NCI-H146 (cell line): ENCODE data around the gene SUPT20HL1.
"Not testable (repeated sequence)": the region's sequence is repeated elsewhere in the genome, so short reads cannot be mapped to it uniquely, and the experiment has no call there.

Source experiments
- DNase-seq: peaks from one replicate; lab custom pipeline; 2025; lab: John Stamatoyannopoulos, UW

The SUPT20HL1 gene

DNA sequence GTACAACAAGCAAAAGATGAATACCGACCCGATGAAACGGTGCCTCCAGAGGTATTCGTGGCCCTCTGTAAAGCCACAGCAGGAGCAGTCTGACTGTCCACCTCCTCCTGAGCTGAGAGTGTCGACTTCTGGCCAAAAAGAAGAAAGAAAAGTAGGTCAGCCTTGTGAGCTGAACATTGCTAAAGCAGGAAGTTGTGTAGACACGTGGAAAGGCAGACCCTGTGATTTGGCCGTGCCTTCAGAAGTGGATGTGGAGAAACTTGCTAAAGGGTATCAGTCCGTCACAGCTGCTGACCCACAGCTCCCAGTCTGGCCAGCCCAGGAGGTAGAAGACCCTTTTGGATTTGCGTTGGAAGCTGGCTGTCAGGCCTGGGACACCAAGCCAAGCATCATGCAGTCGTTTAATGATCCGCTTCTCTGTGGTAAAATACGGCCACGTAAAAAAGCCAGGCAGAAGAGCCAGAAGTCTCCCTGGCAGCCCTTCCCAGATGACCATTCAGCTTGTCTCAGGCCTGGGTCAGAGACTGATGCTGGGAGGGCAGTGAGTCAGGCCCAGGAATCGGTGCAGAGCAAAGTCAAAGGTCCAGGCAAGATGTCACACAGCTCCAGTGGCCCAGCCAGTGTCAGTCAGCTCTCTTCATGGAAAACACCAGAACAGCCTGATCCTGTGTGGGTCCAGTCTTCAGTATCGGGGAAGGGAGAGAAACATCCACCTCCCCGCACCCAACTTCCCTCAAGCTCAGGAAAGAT is 3.2 kb downstream of the SUPT20HL1 start:
- not testable (repeated sequence) for DNase-seq

GRCh38 chrX:24364326-24364725 is 3.9 kb downstream of the SUPT20HL1 start:
- no peak for DNase-seq

DNA sequence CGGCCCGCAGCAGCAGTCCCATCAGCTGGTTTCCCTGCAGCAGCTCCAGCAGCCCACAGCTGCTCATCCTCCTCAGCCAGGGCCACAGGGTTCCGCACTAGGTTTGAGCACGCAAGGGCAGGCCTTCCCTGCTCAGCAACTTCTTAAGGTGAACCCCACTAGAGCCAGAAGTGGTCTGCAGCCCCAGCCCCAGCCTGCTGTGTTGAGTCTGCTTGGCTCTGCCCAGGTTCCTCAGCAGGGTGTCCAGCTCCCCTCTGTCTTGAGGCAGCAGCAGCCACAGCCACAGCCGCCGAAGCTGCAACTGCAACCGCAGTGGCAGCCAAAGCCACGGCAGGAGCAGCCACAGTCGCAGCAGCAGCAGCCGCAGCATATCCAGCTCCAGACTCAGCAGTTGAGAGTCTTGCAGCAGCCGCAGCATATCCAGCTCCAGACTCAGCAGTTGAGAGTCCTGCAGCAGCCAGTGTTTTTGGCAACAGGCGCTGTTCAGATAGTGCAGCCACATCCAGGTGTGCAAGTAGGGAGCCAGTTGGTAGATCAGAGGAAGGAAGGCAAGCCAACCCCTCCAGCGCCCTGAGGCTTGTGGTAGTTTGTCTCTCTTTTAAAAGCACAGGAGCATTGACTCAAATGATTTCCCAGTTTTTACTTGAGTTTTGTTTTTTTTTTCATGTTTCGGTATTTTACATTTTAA is 4.6 kb downstream of the SUPT20HL1 start:
- DNase-seq: no peak

GRCh38 chrX:24366762-24367400 is 6.4 kb downstream of the SUPT20HL1 start:
- not testable (repeated sequence) for DNase-seq

- DNase-seq: no peak
Observed at GRCh38 chrX:24369816-24370215, 9.4 kb downstream of the SUPT20HL1 start.

- DNase-seq: peak; percentile 53
Observed at GRCh38 chrX:24371391-24371972, 11.0 kb downstream of the SUPT20HL1 start.

DNA sequence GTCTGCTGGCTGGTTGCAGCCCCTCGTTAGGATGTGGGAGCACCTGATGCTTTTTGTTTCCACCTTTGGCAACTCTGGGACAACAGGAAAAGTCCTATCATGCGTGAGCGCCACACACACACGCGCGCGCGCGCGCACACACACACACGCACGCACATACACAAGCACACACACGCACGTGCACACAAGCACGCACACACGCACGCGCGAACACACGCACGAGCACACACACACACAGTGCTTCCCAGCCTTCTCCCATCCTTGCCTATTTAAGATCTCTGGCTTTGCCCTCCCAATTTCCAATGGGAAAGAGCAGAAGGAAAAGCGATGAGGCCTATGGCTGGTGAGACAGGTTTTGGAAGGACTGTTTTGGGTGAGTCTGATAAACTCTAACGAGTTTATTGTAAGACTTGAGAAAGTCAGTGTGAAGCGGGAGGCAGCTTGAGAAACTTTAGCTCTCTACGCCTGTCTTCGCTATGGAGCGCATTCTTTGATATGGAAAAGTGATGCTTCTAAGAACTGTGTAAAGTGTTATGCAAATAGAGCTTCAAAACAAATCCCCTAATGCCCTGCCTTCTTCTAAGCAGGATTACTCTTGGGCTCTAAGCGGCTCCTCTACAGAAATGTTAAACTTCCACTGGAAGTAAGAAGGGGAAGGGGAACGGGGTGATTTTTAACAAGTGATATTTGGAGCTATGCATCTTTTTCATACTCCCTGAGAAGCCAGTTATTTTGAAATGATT is 11.8 kb downstream of the SUPT20HL1 start:
- no peak for DNase-seq

GRCh38 chrX:24375600-24376131 is 15.2 kb downstream of the SUPT20HL1 start:
- no peak for DNase-seq

GRCh38 chrX:24376403-24376802 is 16.0 kb downstream of the SUPT20HL1 start:
- DNase-seq: no peak

- no peak for DNase-seq
Observed at GRCh38 chrX:24377195-24377594, 16.8 kb downstream of the SUPT20HL1 start.

GRCh38 chrX:24377911-24378468 is 17.6 kb downstream of the SUPT20HL1 start:
- no peak for DNase-seq

GRCh38 chrX:24378706-24379105 is 18.3 kb downstream of the SUPT20HL1 start:
- no peak for DNase-seq

GRCh38 chrX:24380262-24381187 is 20.1 kb downstream of the SUPT20HL1 start:
- DNase-seq: peak; percentile 7

DNA sequence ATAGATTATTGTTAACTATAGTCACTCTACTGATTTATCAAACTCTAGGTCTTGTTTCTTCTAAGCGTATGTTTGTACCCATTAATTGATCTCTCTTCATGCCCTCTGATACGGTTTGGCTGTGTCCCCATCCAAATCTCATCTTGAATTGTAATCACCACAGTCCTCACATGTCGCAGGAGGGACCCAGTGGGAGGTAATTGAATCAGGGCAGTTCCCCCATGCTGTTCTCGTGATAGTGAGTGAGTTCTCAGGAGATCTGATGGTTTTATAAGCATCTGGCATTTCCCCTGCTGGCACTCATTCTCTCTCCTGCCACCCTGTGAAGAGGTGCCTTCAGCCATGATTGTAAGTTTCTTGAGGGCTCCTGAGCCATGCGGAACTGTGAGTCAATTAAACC is 21.9 kb downstream of the SUPT20HL1 start:
- not testable (repeated sequence) for DNase-seq

DNA sequence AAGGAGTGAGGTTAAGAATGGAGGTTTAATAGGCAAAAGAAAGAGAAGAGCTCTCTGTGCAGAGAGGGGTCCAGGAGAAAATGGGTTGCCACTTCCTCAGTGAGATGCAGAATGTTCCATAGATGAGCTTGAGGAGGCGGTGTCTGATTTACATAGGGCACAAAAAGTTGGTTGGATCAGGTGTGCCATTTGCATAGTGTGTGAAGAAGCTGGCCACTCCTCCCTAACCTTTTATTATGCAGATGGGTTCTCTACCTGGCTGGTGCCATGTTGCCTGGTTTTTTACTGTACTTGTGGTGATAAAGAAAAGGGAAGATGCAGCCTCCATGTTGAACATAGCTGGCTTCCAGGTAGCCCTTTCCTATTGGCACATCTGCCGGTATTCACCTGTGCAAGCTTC is 27.3 kb downstream of the SUPT20HL1 start:
- no peak for DNase-seq

DNA sequence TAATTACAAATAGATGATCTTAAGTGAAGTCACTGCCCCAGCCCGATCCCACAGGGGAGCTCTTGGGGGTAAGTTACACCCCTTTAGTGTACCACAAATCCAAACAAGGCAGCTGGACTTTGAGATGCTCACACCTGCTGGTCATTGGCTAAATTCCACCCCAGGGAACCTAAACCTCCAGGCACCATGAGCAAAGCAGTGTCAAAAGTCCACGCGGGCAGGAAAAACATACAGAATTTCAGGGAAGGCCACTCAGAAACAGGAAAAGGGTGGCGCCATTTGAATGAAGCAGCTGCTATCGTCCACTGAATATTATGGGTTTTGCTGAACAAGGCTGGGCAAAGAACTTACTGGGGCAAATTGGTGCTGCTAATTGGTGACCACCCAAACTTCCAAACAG is 30.9 kb downstream of the SUPT20HL1 start:
- DNase-seq: no peak

DNA sequence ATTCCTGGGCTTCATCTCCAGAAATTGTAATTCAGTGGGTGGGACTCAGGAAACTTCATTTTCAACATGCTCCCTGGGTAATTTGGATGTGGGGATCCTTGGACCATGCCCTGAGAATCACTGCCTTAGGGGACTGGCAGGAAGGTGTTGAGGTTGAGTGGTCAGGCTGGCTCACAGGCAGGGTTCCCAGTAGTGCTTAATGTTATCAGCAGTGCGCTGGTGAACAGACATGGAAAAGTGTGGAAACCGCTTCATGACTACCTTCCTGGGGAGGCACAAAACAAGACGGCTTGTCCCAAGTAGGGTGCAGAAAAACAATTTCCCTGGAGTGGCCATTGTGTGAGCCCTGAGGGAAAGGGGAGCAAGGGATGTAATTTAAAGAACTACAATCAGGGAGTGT is 31.4 kb downstream of the SUPT20HL1 start:
- DNase-seq: no peak

GRCh38 chrX:24392709-24393108 is 32.3 kb downstream of the SUPT20HL1 start:
- DNase-seq: no peak

GRCh38 chrX:24395775-24396174 is 35.3 kb downstream of the SUPT20HL1 start:
- peak; percentile 51 for DNase-seq

DNA sequence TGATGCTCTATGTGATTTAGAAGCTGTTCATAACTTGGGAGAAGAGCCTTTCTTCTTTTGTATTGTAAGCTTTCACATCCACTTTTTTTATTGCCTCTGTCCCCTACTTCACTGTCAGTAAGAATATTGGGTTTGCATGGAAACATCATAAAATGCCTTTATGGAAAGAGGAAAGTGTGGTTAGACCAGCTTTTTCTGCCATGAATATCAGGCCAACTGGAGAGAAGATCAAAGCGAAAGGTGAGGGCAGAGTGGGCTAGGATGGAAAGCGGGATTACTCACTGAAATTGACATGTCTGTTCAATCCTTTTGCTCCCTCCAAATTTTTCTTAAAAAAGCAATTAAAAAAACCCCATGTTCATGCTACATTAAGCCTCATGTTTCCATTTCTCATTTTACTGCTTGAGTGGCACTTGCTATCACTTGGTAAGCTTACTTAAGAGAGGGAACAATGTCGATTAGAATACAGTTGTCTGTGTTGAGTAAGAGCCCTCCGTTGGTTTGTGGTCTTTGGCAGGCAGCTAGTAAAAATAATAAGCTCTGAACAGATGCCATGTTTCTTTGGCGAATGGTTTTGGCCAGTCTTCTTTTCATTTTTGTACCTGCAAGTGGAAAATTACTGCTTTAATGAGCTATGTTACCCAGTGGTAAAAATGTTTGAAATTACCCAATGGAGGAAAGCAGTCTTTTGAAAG is 35.9 kb downstream of the SUPT20HL1 start:
- DNase-seq: no peak
